ENCODE results near the gene USP28.

USP28 gene

DNA sequence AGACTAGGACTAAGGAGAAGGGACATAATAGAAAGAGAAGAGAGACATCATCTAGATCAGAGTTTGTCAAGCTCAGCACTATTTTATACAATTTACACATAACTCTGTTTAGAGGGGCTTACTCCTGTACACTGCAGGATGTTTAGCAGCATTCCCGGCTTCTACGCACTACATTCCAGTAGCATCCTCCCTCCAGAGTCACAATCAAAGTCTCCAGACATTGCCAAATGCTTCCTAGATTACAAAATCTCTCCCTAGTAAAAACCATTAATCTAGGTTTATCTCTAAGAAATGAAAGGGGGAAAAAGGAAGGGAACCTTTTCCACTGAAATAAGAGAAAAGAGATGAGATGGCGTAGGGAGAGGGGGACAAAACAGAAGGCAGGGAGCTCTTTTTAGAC is 4.0 kb downstream of the USP28 start:
- no peak for DNase-seq (ENCODE audit: low read depth in 1 of 2, low spot score in 1 of 2)
- no peaks in the 10 kb centered on the region for H3K27me3 ChIP-seq (ENCODE audit: insufficient read depth, poor library complexity, severe bottlenecking)
- H3K27ac ChIP-seq (replicated peaks), result no peak overlapping the region
- no peak overlapping the region for H3K4me3 ChIP-seq (replicated peaks; ENCODE audit: insufficient read depth, low read length)
- TF ChIP-seq POLR2AphosphoS5 (IDR thresholded peaks at IDR 0.05; ENCODE audit: low read depth) (no peak), GABPA (IDR thresholded peaks at IDR 0.05; ENCODE audit: low read depth) (no peak)
- TF ChIP-seq, protein P1, sequence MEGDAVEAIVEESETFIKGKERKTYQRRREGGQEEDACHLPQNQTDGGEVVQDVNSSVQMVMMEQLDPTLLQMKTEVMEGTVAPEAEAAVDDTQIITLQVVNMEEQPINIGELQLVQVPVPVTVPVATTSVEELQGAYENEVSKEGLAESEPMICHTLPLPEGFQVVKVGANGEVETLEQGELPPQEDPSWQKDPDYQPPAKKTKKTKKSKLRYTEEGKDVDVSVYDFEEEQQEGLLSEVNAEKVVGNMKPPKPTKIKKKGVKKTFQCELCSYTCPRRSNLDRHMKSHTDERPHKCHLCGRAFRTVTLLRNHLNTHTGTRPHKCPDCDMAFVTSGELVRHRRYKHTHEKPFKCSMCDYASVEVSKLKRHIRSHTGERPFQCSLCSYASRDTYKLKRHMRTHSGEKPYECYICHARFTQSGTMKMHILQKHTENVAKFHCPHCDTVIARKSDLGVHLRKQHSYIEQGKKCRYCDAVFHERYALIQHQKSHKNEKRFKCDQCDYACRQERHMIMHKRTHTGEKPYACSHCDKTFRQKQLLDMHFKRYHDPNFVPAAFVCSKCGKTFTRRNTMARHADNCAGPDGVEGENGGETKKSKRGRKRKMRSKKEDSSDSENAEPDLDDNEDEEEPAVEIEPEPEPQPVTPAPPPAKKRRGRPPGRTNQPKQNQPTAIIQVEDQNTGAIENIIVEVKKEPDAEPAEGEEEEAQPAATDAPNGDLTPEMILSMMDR (IDR thresholded peaks at IDR 0.05; ENCODE audit: insufficient read depth, low read length), result no peak

DNA sequence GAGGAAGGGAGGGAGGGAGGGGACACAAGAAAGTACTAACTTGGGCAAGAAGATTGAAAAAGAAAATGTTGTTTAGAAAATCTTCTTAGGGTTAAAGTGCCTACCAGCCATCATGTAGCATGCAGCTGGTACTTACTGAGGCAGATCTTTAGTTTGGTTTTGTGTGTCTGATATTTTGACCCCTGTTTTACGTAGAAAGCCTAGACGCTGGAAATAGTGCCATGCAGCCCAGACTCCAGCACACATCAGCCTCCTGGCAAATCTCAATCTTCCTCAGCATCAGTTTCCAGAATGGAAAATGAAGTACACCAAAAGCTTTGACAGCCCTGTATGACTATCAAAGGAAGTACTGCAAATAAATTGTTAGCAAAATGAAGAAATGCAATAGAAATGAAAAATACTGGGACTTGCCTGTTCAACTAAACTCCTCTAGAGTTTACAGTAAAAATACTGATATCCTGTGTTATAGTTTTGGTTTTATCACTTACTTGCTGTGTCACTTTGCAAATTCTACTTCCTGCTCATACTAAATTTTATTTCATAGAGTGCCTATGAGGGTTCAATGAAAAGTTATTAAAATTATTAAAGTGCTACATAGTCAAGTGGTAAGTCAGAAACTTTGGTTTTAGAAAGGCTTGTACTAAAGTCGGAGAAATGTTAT is 7.4 kb downstream of the USP28 start:
- H3K4me3 ChIP-seq (replicated peaks; ENCODE audit: insufficient read depth, low read length), result no peak overlapping the region
- no peak for DNase-seq (ENCODE audit: low read depth in 1 of 2, low spot score in 1 of 2)
- H3K27ac ChIP-seq (replicated peaks), result no peak overlapping the region
- TF ChIP-seq, protein P1 (IDR thresholded peaks at IDR 0.05; ENCODE audit: insufficient read depth, low read length), result no peak
- no peak for TF ChIP-seq SPI1 (IDR thresholded peaks at IDR 0.05; ENCODE audit: borderline replicate concordance, low read depth)
- TF ChIP-seq, protein P2, sequence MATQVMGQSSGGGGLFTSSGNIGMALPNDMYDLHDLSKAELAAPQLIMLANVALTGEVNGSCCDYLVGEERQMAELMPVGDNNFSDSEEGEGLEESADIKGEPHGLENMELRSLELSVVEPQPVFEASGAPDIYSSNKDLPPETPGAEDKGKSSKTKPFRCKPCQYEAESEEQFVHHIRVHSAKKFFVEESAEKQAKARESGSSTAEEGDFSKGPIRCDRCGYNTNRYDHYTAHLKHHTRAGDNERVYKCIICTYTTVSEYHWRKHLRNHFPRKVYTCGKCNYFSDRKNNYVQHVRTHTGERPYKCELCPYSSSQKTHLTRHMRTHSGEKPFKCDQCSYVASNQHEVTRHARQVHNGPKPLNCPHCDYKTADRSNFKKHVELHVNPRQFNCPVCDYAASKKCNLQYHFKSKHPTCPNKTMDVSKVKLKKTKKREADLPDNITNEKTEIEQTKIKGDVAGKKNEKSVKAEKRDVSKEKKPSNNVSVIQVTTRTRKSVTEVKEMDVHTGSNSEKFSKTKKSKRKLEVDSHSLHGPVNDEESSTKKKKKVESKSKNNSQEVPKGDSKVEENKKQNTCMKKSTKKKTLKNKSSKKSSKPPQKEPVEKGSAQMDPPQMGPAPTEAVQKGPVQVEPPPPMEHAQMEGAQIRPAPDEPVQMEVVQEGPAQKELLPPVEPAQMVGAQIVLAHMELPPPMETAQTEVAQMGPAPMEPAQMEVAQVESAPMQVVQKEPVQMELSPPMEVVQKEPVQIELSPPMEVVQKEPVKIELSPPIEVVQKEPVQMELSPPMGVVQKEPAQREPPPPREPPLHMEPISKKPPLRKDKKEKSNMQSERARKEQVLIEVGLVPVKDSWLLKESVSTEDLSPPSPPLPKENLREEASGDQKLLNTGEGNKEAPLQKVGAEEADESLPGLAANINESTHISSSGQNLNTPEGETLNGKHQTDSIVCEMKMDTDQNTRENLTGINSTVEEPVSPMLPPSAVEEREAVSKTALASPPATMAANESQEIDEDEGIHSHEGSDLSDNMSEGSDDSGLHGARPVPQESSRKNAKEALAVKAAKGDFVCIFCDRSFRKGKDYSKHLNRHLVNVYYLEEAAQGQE (IDR thresholded peaks at IDR 0.05; ENCODE audit: insufficient replicate concordance, low read depth), result no peak
- TF ChIP-seq POLR2AphosphoS5 (IDR thresholded peaks at IDR 0.05; ENCODE audit: low read depth), result no peak
- no peak for TF ChIP-seq GABPA (IDR thresholded peaks at IDR 0.05; ENCODE audit: low read depth)
- no peaks in the 10 kb centered on the region for H3K27me3 ChIP-seq (ENCODE audit: insufficient read depth, poor library complexity, severe bottlenecking)

DNA sequence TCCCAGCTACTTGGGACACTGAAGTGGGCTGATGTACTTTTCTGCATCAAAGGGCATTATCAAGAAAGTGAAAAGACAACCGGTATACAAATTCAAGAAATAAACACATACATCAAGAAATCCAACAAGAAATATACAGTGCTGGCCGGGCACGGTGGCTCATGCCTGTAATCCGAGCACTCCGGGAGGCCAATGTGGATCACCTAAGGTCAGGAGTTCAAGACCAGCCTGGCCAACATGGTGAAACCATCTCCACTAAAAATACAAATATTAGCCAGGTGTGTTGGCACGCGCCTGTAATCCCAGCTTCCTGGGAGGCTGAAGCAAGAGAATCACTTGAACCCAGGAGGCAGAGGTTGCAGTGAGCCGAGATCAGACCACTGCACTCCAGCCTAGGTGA is 9.5 kb downstream of the USP28 start:
- Histone ChIP-seq H3K27ac (replicated peaks) (no peak overlapping the region), H3K27me3 (ENCODE audit: insufficient read depth, poor library complexity, severe bottlenecking) (no peaks in the 10 kb centered on the region), H3K4me3 (replicated peaks; ENCODE audit: insufficient read depth, low read length) (no peak overlapping the region)
- DNase-seq (ENCODE audit: low read depth in 1 of 2, low spot score in 1 of 2), result no peak
- TF ChIP-seq GABPA (IDR thresholded peaks at IDR 0.05; ENCODE audit: low read depth) (no peak), SPI1 (IDR thresholded peaks at IDR 0.05; ENCODE audit: borderline replicate concordance, low read depth) (no peak), POLR2AphosphoS5 (IDR thresholded peaks at IDR 0.05; ENCODE audit: low read depth) (no peak)
- TF ChIP-seq, protein P1 (IDR thresholded peaks at IDR 0.05; ENCODE audit: insufficient read depth, low read length), result no peak
- TF ChIP-seq, protein P2 (IDR thresholded peaks at IDR 0.05; ENCODE audit: insufficient replicate concordance, low read depth), result no peak

DNA sequence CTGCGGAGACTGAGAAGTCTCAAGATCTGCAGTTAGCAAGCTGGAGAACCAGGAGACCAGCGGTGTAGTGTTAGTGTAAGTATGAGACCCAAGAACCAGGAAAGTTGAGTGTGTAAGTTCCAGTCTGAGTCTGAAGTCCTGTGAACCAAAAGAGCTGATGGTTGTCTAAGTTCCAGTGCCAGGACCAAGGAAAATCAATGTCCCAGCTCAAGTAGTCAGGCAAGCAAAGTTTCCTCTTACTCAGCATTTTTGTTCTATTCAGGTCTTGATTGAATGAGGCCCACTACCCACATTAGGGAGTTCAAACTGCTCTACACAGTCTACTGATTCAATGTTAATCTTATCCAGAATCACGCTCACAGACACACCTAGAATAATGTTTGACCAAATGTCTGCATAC is 11.0 kb downstream of the USP28 start:
- TF ChIP-seq POLR2AphosphoS5 (IDR thresholded peaks at IDR 0.05; ENCODE audit: low read depth) (no peak), GABPA (IDR thresholded peaks at IDR 0.05; ENCODE audit: low read depth) (no peak), SPI1 (IDR thresholded peaks at IDR 0.05; ENCODE audit: borderline replicate concordance, low read depth) (no peak)
- TF ChIP-seq, protein P2 (IDR thresholded peaks at IDR 0.05; ENCODE audit: insufficient replicate concordance, low read depth), result no peak
- TF ChIP-seq, protein P1 (IDR thresholded peaks at IDR 0.05; ENCODE audit: insufficient read depth, low read length), result no peak
- Histone ChIP-seq H3K27ac (replicated peaks) (no peak overlapping the region), H3K27me3 (ENCODE audit: insufficient read depth, poor library complexity, severe bottlenecking) (no peaks in the 10 kb centered on the region), H3K4me3 (replicated peaks; ENCODE audit: insufficient read depth, low read length) (no peak overlapping the region)
- DNase-seq (ENCODE audit: low read depth in 1 of 2, low spot score in 1 of 2), result no peak

All from HL-60 (cell line).